AG09309 (cell line): ENCODE results near the gene SNX25.

ENCODE experiments used
- DNase-seq: peaks from one replicate; pipeline ENCODE4 v3.0.0-alpha.2; 2010; ENCODE audit warnings: low read depth
- H3K4me3 ChIP-seq: 2 replicates; pipeline ENCODE4 v1.5.1; 2011; ENCODE audit warnings: mild to moderate bottlenecking, low read depth, low read length, moderate library complexity; ENCODE audit not compliant: control insufficient read depth
- TF ChIP-seq, protein P1 (sequence below): IDR thresholded peaks from 2 replicates; pipeline ENCODE4 v1.5.1; 2011; ENCODE audit warnings: mild to moderate bottlenecking, low read depth, low read length, inconsistent platforms; ENCODE audit not compliant: insufficient read depth, control insufficient read depth; ENCODE audit errors: missing control alignments

Gene SNX25

DNA sequence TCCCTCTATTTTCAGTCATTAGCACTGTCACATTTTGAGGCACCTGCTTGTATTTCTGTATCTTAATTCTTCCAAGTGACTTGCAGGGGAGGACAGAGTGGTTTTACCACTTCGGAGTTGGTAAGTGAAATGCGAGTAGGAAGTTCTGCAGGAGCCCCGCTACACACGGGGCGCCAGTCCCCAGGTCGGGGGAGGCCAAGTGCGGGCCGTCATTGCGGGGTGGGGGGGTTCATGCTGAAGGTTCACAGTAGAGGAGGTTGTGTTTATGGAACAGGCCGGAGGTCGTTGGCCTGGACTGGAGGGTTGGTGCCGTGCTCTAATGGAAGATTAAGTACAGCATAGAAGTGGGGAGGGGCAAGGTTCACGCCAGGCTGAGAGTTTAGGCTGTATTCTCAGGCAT lies 142.3 kb downstream of the SNX25 start:
- no peak for DNase-seq
- TF ChIP-seq, protein P1, sequence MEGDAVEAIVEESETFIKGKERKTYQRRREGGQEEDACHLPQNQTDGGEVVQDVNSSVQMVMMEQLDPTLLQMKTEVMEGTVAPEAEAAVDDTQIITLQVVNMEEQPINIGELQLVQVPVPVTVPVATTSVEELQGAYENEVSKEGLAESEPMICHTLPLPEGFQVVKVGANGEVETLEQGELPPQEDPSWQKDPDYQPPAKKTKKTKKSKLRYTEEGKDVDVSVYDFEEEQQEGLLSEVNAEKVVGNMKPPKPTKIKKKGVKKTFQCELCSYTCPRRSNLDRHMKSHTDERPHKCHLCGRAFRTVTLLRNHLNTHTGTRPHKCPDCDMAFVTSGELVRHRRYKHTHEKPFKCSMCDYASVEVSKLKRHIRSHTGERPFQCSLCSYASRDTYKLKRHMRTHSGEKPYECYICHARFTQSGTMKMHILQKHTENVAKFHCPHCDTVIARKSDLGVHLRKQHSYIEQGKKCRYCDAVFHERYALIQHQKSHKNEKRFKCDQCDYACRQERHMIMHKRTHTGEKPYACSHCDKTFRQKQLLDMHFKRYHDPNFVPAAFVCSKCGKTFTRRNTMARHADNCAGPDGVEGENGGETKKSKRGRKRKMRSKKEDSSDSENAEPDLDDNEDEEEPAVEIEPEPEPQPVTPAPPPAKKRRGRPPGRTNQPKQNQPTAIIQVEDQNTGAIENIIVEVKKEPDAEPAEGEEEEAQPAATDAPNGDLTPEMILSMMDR, result no peak
- no peak overlapping the region for H3K4me3 ChIP-seq

DNA sequence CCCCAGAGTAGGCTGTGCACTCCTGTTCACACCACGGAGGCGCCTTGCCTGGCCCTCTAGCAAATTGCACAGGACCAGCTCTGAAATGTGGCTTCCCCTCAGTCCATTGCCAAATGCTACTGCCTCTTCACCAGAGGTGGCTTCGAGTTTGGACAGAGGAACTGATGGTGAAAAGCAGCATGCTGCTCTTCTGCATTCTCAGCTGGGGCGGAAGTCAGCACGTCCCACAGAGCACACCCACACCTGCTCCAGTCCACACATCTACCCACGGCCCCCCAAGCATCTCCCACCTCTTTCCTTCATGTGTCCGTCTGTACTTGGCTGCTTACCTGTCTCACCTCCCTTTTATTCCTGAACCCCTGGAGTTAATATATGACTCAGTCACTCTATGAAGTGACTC lies 142.8 kb downstream of the SNX25 start:
- TF ChIP-seq, protein P1, result no peak
- H3K4me3 ChIP-seq, result no peak overlapping the region
- no peak for DNase-seq

DNA sequence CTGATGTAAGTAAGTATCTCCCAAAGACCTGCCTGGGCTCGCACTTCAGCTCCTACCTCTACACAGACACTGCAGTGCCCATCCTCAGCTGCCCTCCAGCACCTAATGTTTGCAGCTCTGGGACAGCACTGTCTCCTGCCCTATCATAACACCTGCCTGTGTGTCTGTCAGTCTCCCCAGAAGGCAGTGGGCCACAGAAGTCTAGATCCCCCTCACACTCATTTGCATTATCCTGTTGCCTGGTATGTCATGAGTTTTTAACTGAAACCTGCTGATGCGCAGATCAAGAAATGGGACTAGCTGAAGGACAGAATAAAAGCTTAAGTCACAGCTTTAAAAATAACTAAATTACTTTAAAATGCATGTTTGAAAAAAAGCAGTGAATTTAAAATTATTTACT lies 143.3 kb downstream of the SNX25 start:
- DNase-seq, result no peak
- no peak overlapping the region for H3K4me3 ChIP-seq
- TF ChIP-seq, protein P1, result no peak

DNA sequence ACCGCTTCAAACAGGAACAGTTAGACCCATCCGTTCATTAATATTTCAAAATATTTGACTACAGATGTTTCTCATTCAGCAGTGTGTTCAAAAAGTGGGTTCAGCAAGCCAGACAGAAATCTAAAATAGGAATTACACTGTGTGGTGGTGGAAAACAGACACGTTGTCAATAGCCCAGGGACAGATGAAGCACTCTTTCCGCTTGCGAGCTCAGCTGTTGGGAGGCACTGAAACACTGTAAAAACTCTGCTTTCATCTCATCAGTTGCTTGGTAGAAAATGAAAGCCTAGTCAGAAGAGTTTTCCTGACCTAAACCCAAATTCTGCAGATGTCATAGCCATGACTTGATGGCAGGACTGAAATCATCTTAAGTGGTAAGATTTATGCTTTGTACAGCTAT lies 147.8 kb downstream of the SNX25 start:
- H3K4me3 ChIP-seq, result no peak overlapping the region
- DNase-seq, result peak; percentile 23
- TF ChIP-seq, protein P1, result no peak

DNA sequence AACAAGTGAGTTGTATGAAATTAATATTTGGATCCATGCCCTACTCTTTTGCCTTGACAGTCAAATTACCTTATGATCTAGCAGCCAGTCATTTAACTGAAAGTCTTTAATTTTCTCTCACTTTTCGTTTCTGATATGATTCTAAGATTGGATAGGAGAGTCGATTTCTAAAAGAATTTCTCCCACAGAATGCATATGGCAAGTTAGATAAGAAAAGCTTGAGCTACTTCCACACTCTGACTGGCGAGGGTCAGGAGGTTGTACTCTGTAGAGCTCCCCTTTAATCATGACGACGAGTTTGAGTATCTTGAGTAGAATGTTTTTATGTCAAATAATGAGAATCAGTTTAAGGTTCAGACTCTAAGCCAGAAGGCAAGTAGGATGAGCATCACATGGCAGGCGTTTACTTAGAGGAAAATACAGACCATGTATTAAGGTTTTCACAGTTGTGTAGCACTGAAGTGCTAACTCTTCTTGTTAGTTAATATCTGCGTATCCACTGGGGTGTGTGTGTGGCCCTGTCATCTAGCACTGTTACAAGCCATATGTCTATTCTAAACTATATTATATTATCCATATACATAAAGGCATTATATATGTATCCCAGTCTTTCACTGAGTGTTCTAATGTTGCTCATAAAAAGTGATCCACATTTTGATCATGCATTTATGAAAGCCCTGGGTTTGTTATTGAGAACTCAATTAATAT lies 148.5 kb downstream of the SNX25 start:
- H3K4me3 ChIP-seq, result no peak overlapping the region
- DNase-seq, result no peak
- TF ChIP-seq, protein P1, result no peak

DNA sequence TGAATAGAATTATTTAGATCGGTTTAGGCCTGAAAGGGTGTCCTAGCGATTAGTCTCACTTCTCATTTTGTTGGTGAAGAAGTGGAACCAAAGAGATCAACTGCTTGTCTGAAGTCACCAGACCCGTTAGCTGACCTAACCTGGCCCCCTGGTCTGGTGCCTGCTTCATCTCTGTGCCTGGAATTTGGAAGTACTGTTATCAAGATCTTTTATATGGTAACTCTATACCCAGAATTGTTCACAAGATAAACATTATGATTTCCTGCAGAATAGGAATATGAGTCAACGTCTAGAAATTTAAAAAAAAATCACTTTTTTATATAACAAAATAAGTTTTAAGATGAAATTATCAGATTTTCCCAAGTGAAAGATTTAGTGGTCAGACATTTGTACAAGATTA lies 149.1 kb downstream of the SNX25 start:
- DNase-seq, result peak; percentile 51
- H3K4me3 ChIP-seq, result no peak overlapping the region
- TF ChIP-seq, protein P1, result no peak
